NCI-H748 (cell line): Measurements from ENCODE around the gene CA9.

Experiments
- DNase-seq: peaks from one replicate; lab custom pipeline; 2025; ENCODE audit not compliant: unreplicated experiment; lab: John Stamatoyannopoulos, UW

CA9 gene

GRCh38 chr9:35651956-35652828 lies 21.5 kb upstream of the CA9 start:
- DNase-seq, result peak; percentile 8

- no peak for DNase-seq
Observed at GRCh38 chr9:35652829-35653209, 20.9 kb upstream of the CA9 start.

- no peak for DNase-seq
Observed at GRCh38 chr9:35653611-35654010, 20.1 kb upstream of the CA9 start.

- DNase-seq, result peak; percentile 24
Observed at GRCh38 chr9:35656348-35656747, 17.4 kb upstream of the CA9 start.

GRCh38 chr9:35656831-35657545 lies 16.7 kb upstream of the CA9 start:
- DNase-seq, result peak; percentile 80

- peak; percentile 100 for DNase-seq
Observed at GRCh38 chr9:35657546-35658136, 16.1 kb upstream of the CA9 start, which contains the start of gene RMRP. Gene RMRP, minus strand, starts transcription at chr9:35658019.

GRCh38 chr9:35658137-35658967 lies 15.4 kb upstream of the CA9 start, which contains the start of gene CCDC107:
Gene CCDC107, plus strand, starts transcription at chr9:35658292. Its CDS starts 88 bp downstream, at chr9:35658380.
- DNase-seq, result peak; percentile 90

GRCh38 chr9:35658968-35659220 lies 14.8 kb upstream of the CA9 start:
- peak; percentile 66 for DNase-seq

GRCh38 chr9:35659340-35659739 lies 14.4 kb upstream of the CA9 start:
- DNase-seq, result no peak

- no peak for DNase-seq
Observed at GRCh38 chr9:35660966-35661415, 12.7 kb upstream of the CA9 start.

GRCh38 chr9:35661756-35662350 lies 11.9 kb upstream of the CA9 start:
- no peak for DNase-seq

- no peak for DNase-seq
Observed at GRCh38 chr9:35662437-35662836, 11.3 kb upstream of the CA9 start.

GRCh38 chr9:35664531-35665470 lies 8.9 kb upstream of the CA9 start, which contains the start of gene ARHGEF39:
Gene ARHGEF39, minus strand, starts transcription at chr9:35665195. Its CDS starts 26 bp downstream, at chr9:35665169.
- peak; percentile 93 for DNase-seq

- DNase-seq, result no peak
Observed at GRCh38 chr9:35665471-35665818, 8.3 kb upstream of the CA9 start.

GRCh38 chr9:35666045-35666444 lies 7.7 kb upstream of the CA9 start:
- DNase-seq, result no peak

GRCh38 chr9:35666549-35666948 lies 7.2 kb upstream of the CA9 start:
- no peak for DNase-seq

- DNase-seq, result no peak
Observed at GRCh38 chr9:35667939-35668338, 5.8 kb upstream of the CA9 start.

- no peak for DNase-seq
Observed at GRCh38 chr9:35669331-35670145, 4.2 kb upstream of the CA9 start.

- no peak for DNase-seq
Observed at GRCh38 chr9:35674025-35674361, 265 bp downstream of the CA9 start.
